Right atrium auricular region (tissue), 2 donors: ENCODE measurements around the gene ATXN10. TPM values are rescaled to one million over a fixed set of nuclear protein-coding genes. Genes with fewer than 3 reads are reported as not detected.

Experiments used
- DNase-seq: peaks from one replicate; pipeline ENCODE4 v3.0.0-alpha.2; 2019; ENCODE audit warnings: low spot score
- H3K27ac ChIP-seq, 2 donors: fragments of 200-600 bp; sonication (generic); 1 replicate in 1 of 2; 2 replicates in 1 of 2; pipeline ENCODE4 v1.5.1; 2016 to 2019
- H3K27me3 ChIP-seq, 2 donors: fragments of 200-600 bp; sonication (generic); one replicate each; pipeline versions ENCODE4 v1.5.1 to v1.6.0; 2017 to 2019
- H3K36me3 ChIP-seq: fragments of 200-600 bp; sonication (generic); one replicate; pipeline ENCODE4 v1.5.1; 2016
- H3K4me1 ChIP-seq, 2 donors: fragments of 200-600 bp; sonication (generic); one replicate each; pipeline versions ENCODE4 v1.5.1 to v1.6.0; 2017 to 2019
- H3K4me3 ChIP-seq, 2 donors: fragments of 200-600 bp; sonication (generic); 1 replicate in 1 of 2; 2 replicates in 1 of 2; pipeline ENCODE4 v1.5.1; 2017 to 2019; ENCODE audit warnings: mild to moderate bottlenecking in 1 of 2, moderate library complexity in 1 of 2
- H3K9me3 ChIP-seq, 2 donors: fragments of 200-600 bp; sonication (generic); one replicate each; pipeline ENCODE4 v1.5.1; 2019
- CTCF ChIP-seq, 2 donors: fragments of 200-600 bp; sonication (generic); IDR thresholded peaks; one replicate each; pipeline ENCODE4 v1.5.1; 2019; ENCODE audit warnings: antibody characterized with exemption in 2 of 2
- total RNA-seq, 2 donors: library from RNA; depleted of rRNA; stranded (reverse); fragments of >200 nt; gene quantifications; one replicate each; pipeline ENCODE4 v1.1.0, GENCODE V29; 2016

The ATXN10 gene
- total RNA-seq, 2 donors from 2014 or later, result 85.3 to 88.5 TPM

DNA sequence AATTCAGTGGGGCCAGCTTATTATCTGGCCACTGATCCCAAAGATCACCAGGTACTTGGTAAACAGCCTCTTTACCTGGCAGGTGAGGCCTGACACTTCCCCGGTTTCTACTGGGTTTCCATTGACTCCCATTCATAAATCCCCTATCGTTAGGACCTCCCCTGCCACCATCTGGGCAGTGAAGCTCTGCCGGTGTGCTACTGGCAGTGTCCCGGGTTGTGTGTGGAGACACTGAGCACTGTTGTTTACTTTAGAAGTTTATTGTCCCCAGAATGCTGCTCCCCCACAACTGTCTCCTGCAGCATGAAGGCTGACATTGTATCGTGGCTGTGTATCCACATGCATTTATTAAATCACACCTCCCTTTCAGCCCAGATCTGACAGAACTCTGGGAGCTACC is 162.6 kb downstream of the ATXN10 start:
- H3K27ac ChIP-seq, result no peak overlapping the region
- no peaks in the 10 kb centered on the region for H3K36me3 ChIP-seq
- no peaks in the 10 kb centered on the region for H3K27me3 ChIP-seq
- DNase-seq, result no peak
- H3K9me3 ChIP-seq, result no peaks in the 10 kb centered on the region
- H3K4me3 ChIP-seq, result no peak overlapping the region
- no peak for TF ChIP-seq CTCF (IDR thresholded peaks at IDR 0.05)
- no peaks in the 10 kb centered on the region for H3K4me1 ChIP-seq

DNA sequence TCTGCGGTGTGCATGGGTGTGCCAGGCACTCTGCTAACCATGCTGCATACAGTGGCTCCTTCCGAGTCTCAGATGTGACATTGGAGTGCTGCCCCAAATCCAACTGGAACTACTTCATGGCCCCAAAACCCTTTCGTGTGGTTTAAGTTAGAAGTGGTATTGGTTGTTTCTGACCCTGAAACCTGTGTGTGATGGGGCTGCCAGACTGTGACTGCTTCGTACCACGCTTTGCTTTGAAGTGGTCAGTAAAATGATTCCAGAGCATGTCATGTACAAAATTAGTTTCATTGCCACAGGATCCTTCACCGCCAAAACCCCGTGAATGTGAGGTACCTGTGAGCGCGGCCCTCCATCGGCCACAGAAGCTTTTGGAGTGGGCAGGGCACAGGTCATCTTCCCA is 163.2 kb downstream of the ATXN10 start:
- no peak overlapping the region for H3K4me3 ChIP-seq
- H3K36me3 ChIP-seq, result peaks cover 4% of the 10 kb centered on the region
- H3K27ac ChIP-seq, result no peak overlapping the region
- TF ChIP-seq CTCF (IDR thresholded peaks at IDR 0.05), result no peak
- H3K27me3 ChIP-seq, result no peaks in the 10 kb centered on the region
- no peaks in the 10 kb centered on the region for H3K4me1 ChIP-seq
- no peaks in the 10 kb centered on the region for H3K9me3 ChIP-seq
- DNase-seq, result no peak

DNA sequence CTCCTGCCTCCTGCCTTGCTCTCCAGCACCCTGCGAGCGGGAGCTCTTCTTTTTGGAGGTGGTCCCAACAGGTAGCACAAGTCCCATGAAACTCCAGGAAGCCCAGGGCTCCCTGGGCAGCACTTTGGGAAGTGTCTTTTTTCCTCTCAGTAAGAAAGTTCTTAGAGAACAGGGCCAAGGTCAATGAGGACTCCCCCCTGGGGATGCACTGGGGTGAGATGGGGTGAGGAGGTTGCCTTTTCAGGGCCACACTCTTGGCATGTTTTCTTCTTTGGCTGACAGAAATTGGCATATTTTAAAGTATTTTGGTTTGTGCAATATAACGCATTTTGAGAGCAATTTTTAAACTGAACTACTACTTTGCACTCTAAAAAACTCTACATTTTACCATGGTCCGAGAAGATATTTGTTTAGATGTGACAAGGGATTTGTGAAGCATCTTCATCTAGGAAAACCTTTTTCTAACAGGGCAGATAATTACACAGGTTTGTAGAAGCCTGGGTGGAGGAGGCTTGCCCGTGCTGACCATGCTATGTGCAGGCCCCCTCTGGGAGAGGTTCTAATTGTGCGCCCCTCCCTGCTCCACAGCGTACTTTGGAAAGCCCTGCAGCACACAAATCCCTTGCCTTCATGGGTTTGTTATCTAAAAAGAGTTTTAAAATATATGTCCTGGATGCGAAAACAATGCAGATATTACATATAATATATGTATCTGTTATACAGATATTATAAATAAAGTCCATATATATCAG is 165.0 kb downstream of the ATXN10 start:
- DNase-seq, result no peak
- peaks cover 4% of the 10 kb centered on the region for H3K36me3 ChIP-seq
- no peak for TF ChIP-seq CTCF (IDR thresholded peaks at IDR 0.05)
- no peak overlapping the region for H3K4me3 ChIP-seq
- H3K4me1 ChIP-seq, result no peaks in the 10 kb centered on the region
- H3K9me3 ChIP-seq, result no peaks in the 10 kb centered on the region
- no peaks in the 10 kb centered on the region for H3K27me3 ChIP-seq
- no peak overlapping the region for H3K27ac ChIP-seq

DNA sequence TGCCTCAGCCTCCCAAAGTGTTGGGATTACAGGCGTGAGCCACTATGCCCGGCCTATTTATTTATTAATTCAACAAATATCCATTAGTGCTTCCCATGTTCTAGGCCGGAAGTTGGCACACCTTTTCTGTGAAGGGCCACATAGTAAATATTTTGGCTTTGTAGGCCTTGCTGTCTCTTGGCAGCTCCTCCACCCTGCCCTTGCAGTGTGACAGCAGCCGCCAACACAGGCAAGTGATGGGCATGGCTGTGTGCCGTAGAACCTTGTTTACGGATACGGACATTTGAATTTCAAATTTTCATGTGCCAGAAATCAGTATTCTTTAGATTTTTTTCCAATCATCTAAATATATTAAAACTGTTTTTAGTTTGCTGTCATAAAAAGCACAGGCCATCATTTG is 165.9 kb downstream of the ATXN10 start:
- Histone ChIP-seq H3K9me3 (no peaks in the 10 kb centered on the region), H3K4me1 (no peaks in the 10 kb centered on the region), H3K27ac (no peak overlapping the region), H3K27me3 (no peaks in the 10 kb centered on the region), H3K36me3 (peaks cover 4% of the 10 kb centered on the region), H3K4me3 (no peak overlapping the region)
- no peak for TF ChIP-seq CTCF (IDR thresholded peaks at IDR 0.05)
- DNase-seq, result no peak

DNA sequence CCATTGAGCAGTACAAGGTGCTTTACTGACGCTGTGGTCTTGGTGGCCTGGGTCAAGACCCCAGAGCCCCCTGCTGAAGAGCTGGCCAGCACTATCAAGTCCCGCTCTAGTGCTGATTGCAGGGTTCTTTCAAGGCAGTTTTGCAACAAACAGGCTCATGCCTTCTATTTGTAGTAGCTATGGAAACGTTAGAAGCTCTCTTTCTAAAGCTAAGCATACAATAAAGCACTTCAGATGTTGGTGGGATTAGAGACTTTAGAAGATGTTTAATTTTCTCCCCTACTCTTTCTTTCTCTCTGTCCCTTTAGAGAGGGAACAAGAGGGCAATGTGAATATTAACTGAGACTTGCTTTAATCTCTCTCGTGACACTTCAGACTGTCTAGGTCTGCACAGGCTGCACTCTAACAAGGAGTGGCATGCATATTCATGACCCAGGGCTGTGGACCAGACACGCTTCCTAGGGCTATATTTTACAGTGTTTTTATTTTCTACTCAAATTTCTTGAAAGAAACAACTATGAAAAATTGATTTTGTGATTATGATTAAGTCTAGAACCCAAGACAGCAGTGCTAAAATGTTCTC is 166.8 kb downstream of the ATXN10 start:
- Histone ChIP-seq H3K27ac (no peak overlapping the region), H3K4me1 (no peaks in the 10 kb centered on the region), H3K36me3 (peaks cover 4% of the 10 kb centered on the region), H3K27me3 (no peaks in the 10 kb centered on the region), H3K9me3 (no peaks in the 10 kb centered on the region), H3K4me3 (no peak overlapping the region)
- DNase-seq, result no peak
- no peak for TF ChIP-seq CTCF (IDR thresholded peaks at IDR 0.05)
